ELF-1 (cell line): ENCODE results near the gene MTNR1B.
A peak's percentile ranks its signal among the peaks of the same experiment; 100 is the strongest.

Source experiments
- DNase-seq: peaks from one replicate; pipeline ENCODE4 v3.0.0-alpha.2; 2016; ENCODE audit warnings: low read depth, low spot score

The MTNR1B gene

DNA sequence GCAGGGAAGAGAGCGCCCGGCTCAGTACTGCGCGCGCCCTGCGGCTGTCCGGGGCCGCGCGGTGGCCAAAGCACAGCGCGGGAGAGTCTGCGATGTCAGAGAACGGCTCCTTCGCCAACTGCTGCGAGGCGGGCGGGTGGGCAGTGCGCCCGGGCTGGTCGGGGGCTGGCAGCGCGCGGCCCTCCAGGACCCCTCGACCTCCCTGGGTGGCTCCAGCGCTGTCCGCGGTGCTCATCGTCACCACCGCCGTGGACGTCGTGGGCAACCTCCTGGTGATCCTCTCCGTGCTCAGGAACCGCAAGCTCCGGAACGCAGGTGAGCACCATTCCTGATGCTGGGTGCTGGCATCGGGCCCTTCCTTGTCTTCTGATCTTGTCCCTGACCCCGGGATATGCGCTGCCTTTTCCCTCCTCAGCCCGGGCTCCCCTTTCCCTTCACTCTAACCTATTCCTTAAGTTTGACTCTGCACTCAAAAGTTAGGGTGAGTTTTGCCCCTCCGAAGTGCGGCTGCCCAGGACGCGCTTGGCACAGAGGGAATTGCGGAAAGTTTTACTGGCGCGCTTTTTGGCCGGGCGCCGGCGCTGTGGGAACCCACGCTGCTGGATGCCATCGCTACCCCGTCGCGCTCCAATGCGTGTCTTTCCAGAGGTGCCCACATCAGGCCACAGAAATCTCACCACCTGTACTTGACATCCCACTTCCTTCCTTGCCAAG, at the start of gene MTNR1B:
TSS of gene MTNR1B (plus strand) at position 18 of the 714 bp plus-strand sequence. CDS start at position 93, 75 bp downstream.
- DNase-seq, result no peak

DNA sequence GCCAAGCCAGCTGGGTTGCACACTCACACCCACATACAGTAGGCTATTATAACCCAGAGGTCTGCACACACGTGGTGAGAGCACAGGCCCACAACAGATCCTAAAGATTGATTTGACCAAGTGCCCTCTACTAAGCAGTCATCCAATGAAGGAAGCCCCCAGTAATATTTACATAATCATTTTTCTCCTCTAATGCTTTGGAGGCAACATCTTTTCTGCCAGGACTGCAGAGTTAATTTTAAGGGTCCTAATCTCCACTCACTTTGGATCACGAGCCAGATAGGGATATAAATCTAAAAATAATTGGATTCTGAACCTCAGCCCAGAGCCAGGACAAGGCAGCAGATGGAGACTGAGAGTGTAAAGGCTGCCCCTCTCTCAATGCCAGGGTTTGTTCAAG, 49.1 kb upstream of the MTNR1B start:
- DNase-seq, result no peak

DNA sequence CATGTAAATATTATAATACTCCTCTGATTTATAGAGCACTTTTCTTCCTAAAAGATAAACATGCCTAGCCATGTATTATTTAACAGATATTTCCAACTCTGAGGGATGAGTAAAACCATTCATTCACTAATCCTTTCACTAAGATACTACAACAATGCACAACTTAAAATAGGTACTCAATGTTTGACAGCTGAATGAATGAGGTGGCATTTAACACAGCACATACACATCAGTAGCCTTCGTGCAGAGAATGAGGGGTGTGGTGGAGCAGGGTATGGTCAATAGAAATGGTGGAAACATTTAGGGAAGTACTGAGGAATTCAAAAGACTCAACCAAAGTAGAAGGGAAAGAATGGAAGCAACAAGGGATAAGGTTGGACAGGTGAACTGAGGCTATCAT, 46.7 kb upstream of the MTNR1B start:
- no peak for DNase-seq

DNA sequence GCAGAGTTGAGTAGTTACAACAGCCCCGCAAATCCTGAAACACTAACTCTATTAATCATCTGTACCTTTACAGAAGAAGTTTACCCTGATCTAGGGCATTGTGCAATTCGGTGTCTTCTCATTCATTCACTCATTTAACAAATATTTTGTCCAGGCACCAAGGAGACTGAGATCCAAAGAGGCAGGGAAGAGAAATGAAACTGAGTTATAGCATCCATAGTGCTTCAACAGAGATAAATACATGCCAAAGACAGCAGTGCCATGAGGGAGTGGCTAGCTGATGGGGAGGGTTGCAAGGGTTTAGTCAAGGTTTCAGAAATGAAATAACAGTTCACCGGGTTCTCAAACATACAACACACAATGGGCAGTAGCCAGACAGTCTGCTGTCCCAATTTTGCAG, 40.2 kb upstream of the MTNR1B start:
- DNase-seq, result no peak

DNA sequence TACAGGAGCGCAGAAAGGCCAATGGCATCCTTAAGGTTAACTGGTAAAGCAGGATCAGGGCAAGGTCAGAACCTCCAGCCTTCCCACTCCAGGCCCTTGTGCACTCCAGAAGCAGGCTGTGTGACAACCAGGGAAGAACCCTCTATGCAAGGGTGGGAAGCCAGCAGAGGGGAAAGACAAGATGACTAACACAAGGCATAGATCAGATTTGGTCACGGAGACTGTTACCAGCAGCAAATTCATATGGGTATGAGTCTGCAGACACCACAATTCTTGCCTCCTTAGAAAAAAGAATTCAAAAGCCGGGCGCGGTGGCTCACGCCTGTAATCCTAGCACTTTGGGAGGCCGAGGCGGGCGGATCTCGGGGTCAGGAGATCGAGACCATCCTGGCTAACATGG, 39.8 kb upstream of the MTNR1B start:
- no peak for DNase-seq

DNA sequence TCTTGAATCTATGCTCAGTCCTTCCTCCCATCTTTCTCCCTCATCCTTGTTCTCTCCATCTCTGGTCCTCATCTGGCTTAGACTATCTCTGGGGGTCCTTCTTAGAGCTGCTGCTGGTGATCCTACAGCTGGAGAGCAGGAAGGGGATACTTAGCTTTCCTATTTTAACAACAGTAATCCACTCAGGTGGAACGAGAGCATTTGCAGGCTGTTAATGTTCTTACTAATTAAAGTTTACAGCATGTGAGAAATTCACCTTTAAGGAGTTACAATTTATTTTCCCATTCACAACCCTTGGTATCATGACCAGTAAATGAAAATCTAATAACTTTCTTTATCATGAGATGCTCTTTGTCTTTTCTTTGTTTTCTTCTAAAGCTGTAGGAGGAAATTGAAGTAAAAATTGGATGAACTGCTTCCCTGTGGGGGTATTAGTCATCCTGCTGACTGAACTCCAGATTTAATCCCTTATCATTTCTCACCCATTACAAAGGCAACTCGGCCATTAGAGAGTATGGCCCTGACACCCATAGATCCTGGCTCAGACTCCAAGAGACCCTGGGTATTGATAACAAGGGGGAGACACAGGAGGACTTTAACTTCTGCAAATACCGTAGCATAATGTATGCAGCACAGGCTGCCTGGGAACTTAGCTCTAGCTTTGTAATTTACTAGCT, 37.6 kb upstream of the MTNR1B start:
- no peak for DNase-seq

DNA sequence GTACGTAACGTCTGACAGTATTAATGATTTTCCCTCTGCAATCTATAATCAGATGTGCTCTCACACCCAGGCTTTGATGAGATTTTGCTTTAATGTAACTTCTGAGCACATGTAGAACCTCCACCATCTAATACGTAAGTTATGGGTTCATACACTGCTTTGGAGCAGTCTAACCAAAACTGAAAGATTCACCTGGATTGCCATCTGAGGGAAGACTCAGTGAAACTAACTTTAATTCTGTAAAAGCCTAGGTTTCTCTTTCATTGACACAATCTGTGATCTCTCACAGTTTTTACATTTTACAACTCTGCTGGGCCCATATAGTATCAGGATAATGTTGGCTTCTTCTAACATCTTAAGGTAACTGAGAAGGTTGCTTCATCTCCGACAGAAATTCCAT, 30.1 kb upstream of the MTNR1B start:
- no peak for DNase-seq

DNA sequence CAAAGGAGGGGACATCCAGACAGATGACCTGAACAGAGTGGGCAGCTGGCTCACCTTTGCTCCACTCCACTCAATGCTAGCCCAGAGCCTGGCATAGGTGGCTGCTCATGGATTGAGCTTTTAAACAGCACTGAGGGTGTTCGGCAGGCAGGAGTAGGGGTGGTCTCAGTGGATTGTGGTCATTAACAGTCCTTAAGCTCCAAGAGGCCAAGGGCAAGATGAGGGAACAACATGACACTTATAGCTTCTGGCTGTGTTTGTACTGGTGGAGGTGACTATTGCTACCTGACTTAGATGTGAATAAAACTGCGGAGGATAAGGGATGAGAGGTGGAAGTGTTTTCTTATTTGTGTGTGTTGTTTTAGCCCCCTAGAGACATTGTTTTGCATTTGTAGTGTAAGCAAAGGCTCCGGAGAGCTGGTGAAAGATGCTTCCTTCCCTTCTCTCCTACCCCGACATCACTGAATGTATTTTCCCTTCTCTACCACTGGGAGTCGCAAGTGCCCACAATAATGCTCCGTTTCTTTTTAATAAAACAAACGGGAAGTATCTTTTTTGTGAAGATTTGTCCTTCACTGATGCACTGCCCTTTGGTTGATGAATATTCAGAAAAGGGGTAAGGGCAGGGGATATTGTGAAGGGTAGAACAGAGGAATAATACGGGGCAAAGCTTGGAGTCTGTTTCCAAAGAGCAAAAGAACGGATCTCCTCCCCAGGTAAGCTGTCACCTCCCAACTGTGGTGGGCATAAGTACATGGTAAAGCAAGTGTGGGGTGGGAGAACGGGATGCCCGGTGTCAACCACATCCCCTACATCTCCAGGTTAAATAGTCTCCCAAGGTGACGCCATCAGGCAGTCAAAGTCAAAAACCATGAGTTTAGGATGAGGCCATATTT, 27.5 kb upstream of the MTNR1B start:
- DNase-seq, result peak; percentile 9

DNA sequence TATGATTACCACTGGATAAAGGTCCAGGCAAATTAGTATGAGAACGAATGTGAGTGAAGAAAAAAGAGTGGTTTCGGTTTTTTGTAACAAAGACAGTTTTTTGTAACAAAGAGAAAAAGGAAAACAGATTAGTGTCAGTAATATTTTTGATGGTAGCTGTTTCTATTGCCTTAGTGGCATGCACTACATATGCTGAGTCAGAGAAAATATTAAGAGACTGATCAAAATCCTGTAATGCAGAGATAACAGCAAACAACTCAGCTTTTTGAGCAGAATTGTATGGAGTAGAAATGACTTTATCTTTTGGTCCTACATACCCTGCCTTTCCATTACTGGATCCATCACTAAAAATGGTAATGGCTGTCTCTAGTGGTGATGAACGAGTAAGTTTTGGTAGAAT, 22.7 kb upstream of the MTNR1B start:
- DNase-seq, result no peak

DNA sequence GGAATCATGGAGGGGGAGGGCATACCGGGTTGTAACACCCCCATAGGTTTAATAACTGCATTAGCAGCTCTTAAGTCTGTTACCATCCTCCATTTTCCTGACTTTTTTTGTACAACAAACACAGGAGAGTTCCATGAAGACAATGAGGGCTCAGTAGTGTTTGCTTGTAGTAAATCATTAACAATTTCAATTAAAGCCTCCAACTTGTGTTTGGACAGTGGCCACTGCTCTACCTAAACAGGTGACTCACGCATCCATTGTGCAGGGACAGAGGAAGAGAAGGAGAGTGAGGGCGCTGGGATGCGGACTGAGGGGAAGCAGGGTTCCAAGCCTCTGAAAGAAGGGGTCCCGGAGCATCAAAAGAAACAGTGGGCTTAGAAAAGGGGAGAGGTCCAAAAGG, 21.3 kb upstream of the MTNR1B start:
- no peak for DNase-seq

DNA sequence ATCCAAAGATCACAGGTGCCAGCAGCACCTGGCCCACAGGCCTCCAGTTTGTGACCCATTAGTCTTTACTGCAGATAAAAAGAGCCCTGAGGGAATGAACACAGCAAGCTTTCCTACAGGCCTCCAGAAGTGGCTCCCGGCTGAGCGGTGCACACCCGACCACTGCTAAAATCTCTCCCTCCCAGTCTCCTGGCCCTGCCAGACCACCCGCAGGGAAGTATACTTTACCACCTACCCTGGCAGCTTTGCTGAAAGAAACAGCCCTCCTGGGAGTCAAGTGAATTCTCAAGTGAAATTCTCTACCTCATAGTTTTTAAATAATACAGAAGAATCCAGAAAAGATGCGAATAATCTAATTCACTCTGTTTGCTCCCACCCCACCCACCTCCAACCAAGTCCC, 15.4 kb upstream of the MTNR1B start:
- peak; percentile 6 for DNase-seq

DNA sequence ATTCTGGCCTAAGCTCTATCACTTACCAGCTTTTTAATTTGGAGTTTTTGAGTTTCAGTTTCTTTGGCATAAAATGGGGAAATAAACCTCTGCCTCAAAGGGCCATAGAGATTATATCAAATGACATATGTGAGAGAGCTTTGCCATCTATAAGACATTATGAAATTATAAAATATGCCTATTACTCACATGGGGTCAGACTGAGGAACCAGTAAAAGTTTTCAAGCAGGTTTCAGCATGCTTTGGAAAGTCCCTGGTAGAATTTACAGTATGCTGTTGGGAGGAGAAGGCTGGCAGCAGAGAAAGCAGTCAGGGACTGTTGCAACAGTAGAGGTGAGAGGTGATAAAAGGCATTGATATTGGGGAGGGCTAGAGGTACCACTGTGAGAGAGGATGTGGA, 13.6 kb upstream of the MTNR1B start:
- no peak for DNase-seq

DNA sequence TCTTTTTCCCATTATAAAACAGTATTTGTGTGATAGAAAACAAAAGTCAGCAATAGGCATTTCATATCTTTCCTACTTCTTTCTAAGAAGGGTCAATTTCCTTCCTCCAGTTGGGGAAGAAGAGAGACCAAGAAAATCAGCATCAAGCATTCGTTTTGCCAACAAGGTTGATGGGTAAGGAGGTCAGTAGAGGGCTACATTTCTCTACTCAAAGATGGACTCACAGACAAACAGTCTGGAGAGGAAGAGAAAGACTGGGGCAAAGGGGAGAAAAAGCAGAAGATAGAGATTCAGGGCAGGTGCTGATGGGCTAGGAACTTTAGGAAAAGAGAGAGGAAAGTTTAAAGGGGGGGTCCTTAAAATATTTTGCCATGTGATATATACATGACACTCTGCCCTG, 8.6 kb upstream of the MTNR1B start:
- DNase-seq, result no peak

DNA sequence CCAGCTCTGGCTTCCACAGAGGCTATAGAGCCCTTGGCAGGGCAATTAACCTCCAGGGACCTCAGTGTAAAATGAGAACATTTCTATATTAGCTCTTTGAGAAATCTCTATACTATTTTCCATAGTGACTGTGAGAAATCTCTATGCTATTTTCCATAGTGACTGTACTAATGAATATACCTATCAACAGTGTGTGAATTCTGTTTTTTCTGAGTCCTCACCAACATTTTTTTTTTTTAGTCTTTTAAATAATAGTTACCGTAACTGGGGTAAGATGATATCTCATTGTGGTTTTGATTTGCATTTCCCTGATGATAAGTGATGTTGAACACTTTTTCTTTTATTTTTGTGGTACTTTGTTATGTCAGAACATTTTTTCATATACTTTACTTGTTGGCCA, 7.0 kb upstream of the MTNR1B start:
- DNase-seq, result no peak

DNA sequence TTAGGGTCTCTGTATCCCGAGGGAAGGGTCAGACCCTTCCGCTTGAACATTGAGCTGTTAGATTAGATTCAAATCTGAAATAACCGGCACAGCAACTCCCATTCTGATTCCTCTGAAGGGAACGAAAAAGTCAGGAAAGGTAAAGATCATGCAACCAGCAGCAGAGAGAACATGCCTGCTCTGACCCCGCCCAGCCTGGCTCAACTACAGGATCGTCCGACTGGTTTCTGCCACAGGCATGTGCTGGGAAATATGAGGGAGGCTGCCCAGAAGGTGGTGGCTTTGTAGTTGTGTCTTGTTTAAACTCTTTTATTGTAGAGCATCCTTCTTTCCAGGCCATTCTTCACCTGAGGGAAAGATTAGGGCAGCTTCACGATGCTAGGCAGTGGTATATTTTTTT, 5.0 kb upstream of the MTNR1B start:
- DNase-seq, result peak; percentile 3

DNA sequence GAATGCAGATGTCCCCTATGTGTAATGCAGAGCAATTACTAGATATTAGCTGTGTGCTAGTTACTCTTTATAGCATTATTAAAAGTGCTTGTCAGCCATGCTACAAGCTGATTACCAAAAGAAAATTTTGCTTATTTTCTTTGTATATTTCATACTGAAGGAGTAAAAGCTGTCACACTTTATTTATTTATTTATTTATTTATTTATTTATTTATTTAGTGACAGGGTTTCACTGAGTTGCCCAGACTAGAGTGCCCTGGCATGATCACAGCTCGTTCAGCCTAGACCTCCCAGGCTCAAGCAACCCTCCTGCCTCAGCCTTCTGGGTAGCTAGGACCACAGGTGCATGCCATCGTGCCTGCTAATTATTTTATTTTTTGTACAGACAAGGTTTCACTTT, 4.3 kb upstream of the MTNR1B start:
- no peak for DNase-seq

DNA sequence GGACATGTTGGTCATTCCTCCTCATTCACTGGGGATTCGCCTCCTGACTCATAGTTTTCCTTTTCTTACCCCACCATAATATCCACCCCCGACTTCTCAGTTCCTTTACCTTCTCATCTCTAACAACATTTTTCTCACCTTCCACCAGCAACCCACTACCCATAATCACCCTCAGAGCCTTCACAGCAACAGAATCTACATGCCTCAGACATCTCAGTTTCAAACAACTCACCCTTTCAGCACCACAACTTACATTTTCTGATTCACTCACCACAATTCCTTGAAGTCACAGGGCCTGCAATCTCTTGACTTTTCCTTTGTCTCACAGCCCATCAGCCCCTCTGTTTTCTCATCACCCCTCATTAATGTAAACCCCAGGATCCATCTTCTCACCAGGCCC, 2.3 kb upstream of the MTNR1B start:
- no peak for DNase-seq

DNA sequence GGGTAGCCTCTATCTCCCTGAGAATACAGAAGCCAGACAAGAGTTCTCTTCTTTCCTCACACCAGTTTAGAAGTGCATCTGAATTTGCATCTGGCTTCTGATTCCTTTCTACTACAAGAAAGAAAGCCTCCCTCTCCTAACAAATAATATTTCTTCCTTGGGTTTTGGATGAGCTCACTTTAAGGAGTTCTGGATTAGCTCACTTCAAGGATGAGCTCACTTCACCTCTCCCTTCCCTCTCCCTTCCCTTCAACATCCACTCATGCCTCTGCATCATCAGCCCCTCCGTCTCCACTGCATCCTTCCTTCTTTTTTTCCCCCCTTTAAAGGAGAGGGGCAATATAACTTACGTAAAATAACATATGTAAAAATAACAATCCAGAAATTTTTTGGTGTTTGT, 1.6 kb upstream of the MTNR1B start:
- DNase-seq, result no peak

DNA sequence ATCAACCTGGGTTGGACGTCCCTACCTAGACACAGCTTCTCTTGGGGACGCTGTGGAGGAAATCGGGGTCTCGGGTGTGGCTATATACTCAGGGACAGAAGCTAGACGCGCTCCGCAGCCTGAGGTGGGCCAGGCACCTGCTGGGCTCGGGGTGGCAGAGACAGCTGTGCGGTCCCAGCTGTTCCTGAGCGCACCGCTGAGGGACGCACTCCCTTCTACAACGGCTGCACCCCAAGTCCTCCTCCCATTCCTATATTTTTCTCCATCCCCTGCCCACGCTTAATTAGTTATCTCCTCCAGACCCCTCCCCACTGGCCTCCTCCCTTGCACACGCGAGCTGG, 188 bp upstream of the MTNR1B start:
- peak; percentile 36 for DNase-seq

DNA sequence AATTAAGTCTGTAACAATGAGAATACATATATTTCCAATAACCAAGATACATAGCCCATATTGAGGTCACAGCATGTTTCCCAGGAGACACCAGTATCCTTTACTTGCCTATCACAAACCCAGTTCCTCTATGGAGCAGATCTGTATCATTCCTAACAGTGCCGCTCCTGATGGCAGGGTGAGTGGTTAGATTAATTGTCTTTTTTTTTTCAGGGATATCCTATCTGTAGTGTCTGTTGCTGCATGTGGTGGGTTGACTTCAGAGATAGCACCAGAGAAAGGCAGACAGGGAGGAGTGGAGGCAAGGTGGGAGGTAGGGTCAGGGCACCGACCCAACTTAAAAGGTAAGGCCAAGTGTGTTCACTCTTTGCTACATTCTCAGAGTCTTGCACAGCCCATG, 2.8 kb downstream of the MTNR1B start:
- no peak for DNase-seq

DNA sequence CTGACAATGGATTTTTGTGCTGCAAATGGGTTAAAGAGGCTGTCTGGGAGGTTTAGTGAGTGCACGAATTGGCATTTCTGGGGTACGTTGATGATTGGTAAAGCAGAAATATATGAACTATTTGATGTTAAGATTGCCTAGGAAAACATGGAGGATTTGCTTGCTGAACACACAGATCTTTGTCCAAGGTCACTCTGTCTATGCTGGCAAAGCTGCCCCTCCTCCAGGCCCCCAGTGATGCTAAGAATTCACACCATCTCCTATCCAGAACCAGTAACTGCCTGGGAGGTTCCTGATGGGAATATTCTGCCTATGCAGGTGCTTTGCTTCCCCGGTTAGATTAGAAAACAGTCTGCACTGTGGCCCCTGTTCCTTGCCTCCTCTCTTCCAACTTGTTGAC, 5.8 kb downstream of the MTNR1B start:
- DNase-seq, result no peak

DNA sequence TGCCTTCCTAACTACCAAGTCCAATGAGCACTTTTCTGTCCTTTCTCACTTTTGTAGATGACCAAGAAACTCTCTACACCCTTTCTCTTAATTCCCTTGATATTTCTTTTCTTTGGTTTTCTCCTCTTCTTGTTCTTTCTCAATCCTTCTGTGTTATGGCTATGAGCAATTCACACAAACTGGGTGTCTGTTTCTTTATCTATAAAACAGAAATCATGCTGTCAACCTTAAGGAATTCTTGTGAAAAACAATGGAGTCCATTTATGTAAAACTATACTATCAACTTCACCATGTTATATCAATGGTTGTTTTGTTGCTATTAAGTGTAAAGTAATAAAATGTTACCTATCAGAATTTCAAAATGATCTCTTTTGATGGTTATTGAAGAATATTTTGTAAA, 7.2 kb downstream of the MTNR1B start:
- DNase-seq, result no peak

DNA sequence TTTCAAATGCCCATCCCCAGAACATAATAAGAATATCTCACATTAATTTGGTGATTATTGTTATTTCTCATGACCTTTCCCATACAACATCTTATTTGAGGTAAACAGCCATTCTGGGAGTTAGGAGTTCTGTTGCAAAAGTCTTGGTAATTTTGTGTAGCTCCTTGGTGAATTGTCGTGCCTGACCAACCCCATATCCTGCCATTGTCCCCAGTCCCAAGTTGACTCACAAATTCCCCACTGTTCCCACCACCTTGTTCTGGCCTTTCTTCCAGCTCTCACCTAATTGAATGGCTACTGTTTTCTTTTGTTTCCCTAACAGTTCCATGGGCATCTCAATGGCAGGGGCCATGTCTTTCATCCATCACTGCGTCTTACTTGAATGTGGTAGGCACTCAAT, 8.0 kb downstream of the MTNR1B start:
- no peak for DNase-seq
